Activated CD8-positive, alpha-beta T cell treated with anti-CD3 and anti-CD28 coated beads for 36 hours (primary cell): ENCODE results near the gene TRAPPC5. TPM values are rescaled to one million over a fixed set of nuclear protein-coding genes. Genes with fewer than 3 reads are reported as not detected.
A peak's percentile ranks its signal among the peaks of the same experiment; 100 is the strongest.
"Not testable (repeated sequence)": the region's sequence is repeated elsewhere in the genome, so short reads cannot be mapped to it uniquely, and the experiment has no call there.

ENCODE experiments used
- ATAC-seq: fragments of 200-7000 bp; cut with Tn5 transposase; one replicate; pipeline ENCODE4 v1.10.0; 2021; ENCODE audit warnings: mild to moderate bottlenecking, moderate library complexity
- CTCF ChIA-PET: fragments of 350-600 bp; sonication (Branson Sonifier 250); formaldehyde crosslinking; loops from one replicate; lab custom pipeline; 2021; ENCODE audit warnings: antibody characterized with exemption; lab: Charles Lee
- POLR2A ChIA-PET: fragments of 350-600 bp; sonication (Branson Sonifier 250); formaldehyde crosslinking; loops from one replicate; lab custom pipeline; 2021; ENCODE audit warnings: antibody characterized with exemption; lab: Charles Lee
- DNase-seq: peaks from one replicate; pipeline ENCODE4 v3.0.0-alpha.2; 2020
- H3K27ac Mint-ChIP-seq: one replicate; pipeline ENCODE4 v1.8.0; 2021; ENCODE audit warnings: mild to moderate bottlenecking, mixed read lengths
- H3K27me3 Mint-ChIP-seq: one replicate; pipeline ENCODE4 v1.8.0; 2021; ENCODE audit warnings: mixed read lengths
- H3K36me3 Mint-ChIP-seq: one replicate; pipeline ENCODE4 v1.8.0; 2021; ENCODE audit warnings: low read depth, mixed read lengths
- H3K4me1 Mint-ChIP-seq: one replicate; pipeline ENCODE4 v1.8.0; 2021; ENCODE audit warnings: low read depth, mixed read lengths
- H3K4me3 Mint-ChIP-seq: one replicate; pipeline ENCODE4 v1.8.0; 2021; ENCODE audit warnings: mild to moderate bottlenecking, moderate library complexity, mixed read lengths
- H3K9me3 Mint-ChIP-seq: one replicate; pipeline ENCODE4 v1.8.0; 2021; ENCODE audit warnings: mixed read lengths
- CTCF ChIP-seq: fragments of 200-600 bp; IDR thresholded peaks from one replicate; pipeline ENCODE4 v1.8.0; 2022; ENCODE audit warnings: antibody characterized with exemption, mild to moderate bottlenecking
- intact Hi-C: fragments of 100-400 bp; cut with micrococcal nuclease; formaldehyde crosslinking; loops from one replicate; pipeline ENCODE4 v1.10.0; 2022
- total RNA-seq, 2 experiments: library from RNA; stranded (reverse); gene quantifications; one replicate each; pipeline ENCODE4 v1.2.3, GENCODE V29; 2021

Gene TRAPPC5
- total RNA-seq, 2 experiments from 2014 or later, result 85.0 to 85.9 TPM

GRCh38 chr19:7642295-7643030 lies 38.2 kb upstream of the TRAPPC5 start:
- H3K27me3 Mint-ChIP-seq, result no peaks in the 10 kb centered on the region
- ChIA-PET CTCF (interaction anchor here (1.2 to 1.9 kb wide), 4 partner anchors 10 to 157 kb away, joined by 3 to 6 read pairs (median 6); partner anchors contain the start of gene TRAPPC5), POLR2A (interaction anchor here (1.0 to 1.2 kb wide), 2 partner anchors 15 to 16 kb away, joined by 3 read pairs; no protein-coding TSS in a partner anchor)
- DNase-seq (no peak), ATAC-seq (no peak)
- peaks cover 6% of the 10 kb centered on the region for H3K9me3 Mint-ChIP-seq
- no peak for TF ChIP-seq CTCF
- peaks cover 18% of the 10 kb centered on the region for H3K36me3 Mint-ChIP-seq
- H3K4me1 Mint-ChIP-seq, result peaks cover 16% of the 10 kb centered on the region
- H3K27ac Mint-ChIP-seq, result no peak overlapping the region
- no peak overlapping the region for H3K4me3 Mint-ChIP-seq
- intact Hi-C loops, result no loop called here

- intact Hi-C loops, result no loop called here
- TF ChIP-seq CTCF, result no peak
- H3K9me3 Mint-ChIP-seq, result peaks cover 6% of the 10 kb centered on the region
- H3K36me3 Mint-ChIP-seq, result peaks cover 18% of the 10 kb centered on the region
- H3K27me3 Mint-ChIP-seq, result no peaks in the 10 kb centered on the region
- peaks cover 11% of the 10 kb centered on the region for H3K4me1 Mint-ChIP-seq
- POLR2A ChIA-PET, result interaction anchor here (1.0 to 1.2 kb wide), 2 partner anchors 14 to 17 kb away, joined by 3 read pairs; no protein-coding TSS in a partner anchor
- ATAC-seq, result no peak
- no peak overlapping the region for H3K4me3 Mint-ChIP-seq
- no peak overlapping the region for H3K27ac Mint-ChIP-seq
- DNase-seq, result no peak
- CTCF ChIA-PET, result interaction anchor here (1.3 to 1.7 kb wide), 2 partner anchors 9 to 157 kb away, joined by 5 to 6 read pairs; no protein-coding TSS in a partner anchor
These were observed 37.6 kb upstream of the TRAPPC5 start for GRCh38 chr19:7643031-7643415.

- ATAC-seq, result peak; percentile 55
- POLR2A ChIA-PET, result interaction anchor here (0.9 to 1.4 kb wide), 3 partner anchors 13 to 18 kb away, joined by 3 to 4 read pairs (median 3); no protein-coding TSS in a partner anchor
These were observed 36.7 kb upstream of the TRAPPC5 start for GRCh38 chr19:7643629-7644549.

GRCh38 chr19:7644550-7644877 lies 36.1 kb upstream of the TRAPPC5 start:
- DNase-seq, result no peak
- TF ChIP-seq CTCF, result no peak
- intact Hi-C loops, result no loop called here
- POLR2A ChIA-PET, result interaction anchor here (0.9 to 1.4 kb wide), 2 partner anchors 14 kb away, joined by 3 to 4 read pairs; no protein-coding TSS in a partner anchor
- Mint-ChIP-seq H3K9me3 (peaks cover 6% of the 10 kb centered on the region), H3K27ac (no peak overlapping the region), H3K4me3 (no peak overlapping the region), H3K27me3 (no peaks in the 10 kb centered on the region), H3K36me3 (peaks cover 16% of the 10 kb centered on the region), H3K4me1 (peaks cover 10% of the 10 kb centered on the region)
- no peak for ATAC-seq
- CTCF ChIA-PET, result no interaction called here

More at GRCh38 chr19:7643629-7644549, 36.7 kb upstream of the TRAPPC5 start:
- H3K36me3 Mint-ChIP-seq, result peaks cover 18% of the 10 kb centered on the region
- H3K4me3 Mint-ChIP-seq, intact Hi-C loops, H3K27me3 Mint-ChIP-seq, H3K27ac Mint-ChIP-seq, CTCF ChIA-PET, H3K9me3 Mint-ChIP-seq: not testable (repeated sequence)
- H3K4me1 Mint-ChIP-seq, result peaks cover 11% of the 10 kb centered on the region
- DNase-seq, result peak; percentile 48

GRCh38 chr19:7645163-7645562 lies 35.5 kb upstream of the TRAPPC5 start:
- POLR2A ChIA-PET, result interaction anchor here (1.4 kb wide), 1 partner anchor 14 kb away, joined by 3 read pairs; no protein-coding TSS in a partner anchor
- ATAC-seq (no peak), DNase-seq (no peak)
- Mint-ChIP-seq H3K4me3 (no peak overlapping the region), H3K27ac (no peak overlapping the region), H3K4me1 (peaks cover 4% of the 10 kb centered on the region), H3K36me3 (peaks cover 10% of the 10 kb centered on the region), H3K9me3 (peaks cover under 1% of the 10 kb centered on the region), H3K27me3 (no peaks in the 10 kb centered on the region)
- intact Hi-C loops, result no loop called here
- CTCF ChIA-PET, result interaction anchor here (0.6 kb wide), 1 partner anchor 36 kb away, joined by 3 read pairs; the partner anchor contains the start of gene TRAPPC5
- TF ChIP-seq CTCF, result no peak
